Activated CD8-positive, alpha-beta memory T cell treated with anti-CD3 and anti-CD28 coated beads for 48 hours (primary cell): ENCODE data around the gene HACD2.

Source experiments
- DNase-seq, 3 experiments: peaks; one replicate each; pipeline ENCODE4 v3.0.0-alpha.2; 2020; ENCODE audit warnings: low read depth in 2 of 3, low spot score in 2 of 3

Gene HACD2

GRCh38 chr3:123584988-123585937 is at the start of gene HACD2:
Gene HACD2, minus strand, starts transcription at chr3:123585053. Its CDS starts 26 bp downstream, at chr3:123585027.
- DNase-seq, result peak; percentile 86 to 89 (median 89)

GRCh38 chr3:123634149-123635051 is 49.5 kb upstream of the HACD2 start:
- DNase-seq, result no peak

- DNase-seq, result no peak
These were observed 48.7 kb upstream of the HACD2 start for GRCh38 chr3:123633530-123633929.

- no peak for DNase-seq
These were observed 47.4 kb upstream of the HACD2 start for GRCh38 chr3:123632161-123632655.

GRCh38 chr3:123629747-123630047 is 44.8 kb upstream of the HACD2 start:
- DNase-seq, result no peak

GRCh38 chr3:123628996-123629746 is 44.3 kb upstream of the HACD2 start:
- DNase-seq, result no peak

- no peak for DNase-seq
These were observed 43.1 kb upstream of the HACD2 start for GRCh38 chr3:123627673-123628670.

- DNase-seq, result no peak
These were observed 42.0 kb upstream of the HACD2 start for GRCh38 chr3:123626881-123627280.

GRCh38 chr3:123624302-123624701 is 39.4 kb upstream of the HACD2 start:
- DNase-seq, result no peak

- DNase-seq, result no peak
These were observed 38.6 kb upstream of the HACD2 start for GRCh38 chr3:123623346-123623880.

- DNase-seq, result no peak
These were observed 37.9 kb upstream of the HACD2 start for GRCh38 chr3:123622766-123623165.

- no peak for DNase-seq
These were observed 37.0 kb upstream of the HACD2 start for GRCh38 chr3:123621850-123622189.

- DNase-seq, result no peak
These were observed 36.5 kb upstream of the HACD2 start for GRCh38 chr3:123621186-123621849.

GRCh38 chr3:123620343-123620742 is 35.5 kb upstream of the HACD2 start:
- no peak for DNase-seq

- DNase-seq, result no peak
These were observed 34.1 kb upstream of the HACD2 start for GRCh38 chr3:123618768-123619484.

GRCh38 chr3:123618076-123618708 is 33.3 kb upstream of the HACD2 start:
- no peak for DNase-seq

- no peak for DNase-seq
These were observed 31.7 kb upstream of the HACD2 start for GRCh38 chr3:123616593-123616992.

GRCh38 chr3:123613543-123613942 is 28.7 kb upstream of the HACD2 start:
- no peak for DNase-seq
